Ectodermal cell (in vitro differentiated cells): ENCODE results near the gene CXorf66.
"Not testable (repeated sequence)": the region's sequence is repeated elsewhere in the genome, so short reads cannot be mapped to it uniquely, and the experiment has no call there.

Experiments used
- H3K27ac ChIP-seq: 2 replicates; pipeline ENCODE4 v1.7.0; 2013; ENCODE audit warnings: mild to moderate bottlenecking, low read depth, low read length; ENCODE audit not compliant: insufficient read depth, poor library complexity, severe bottlenecking
- H3K27me3 ChIP-seq: 2 replicates; pipeline ENCODE4 v1.7.0; 2013; ENCODE audit warnings: mild to moderate bottlenecking, low read length; ENCODE audit not compliant: insufficient read depth, control insufficient read depth, poor library complexity, severe bottlenecking
- H3K36me3 ChIP-seq: one replicate; pipeline ENCODE4 v1.7.0; 2013; ENCODE audit warnings: low read length; ENCODE audit not compliant: control insufficient read depth, insufficient read depth
- H3K4me1 ChIP-seq: one replicate; pipeline ENCODE4 v1.7.0; 2013; ENCODE audit warnings: low read length; ENCODE audit not compliant: control insufficient read depth, insufficient read depth
- H3K4me3 ChIP-seq: 2 replicates; pipeline ENCODE4 v1.7.0; 2013; ENCODE audit warnings: low read depth, low read length, control low read depth; ENCODE audit not compliant: insufficient read depth
- H3K9me3 ChIP-seq: 2 replicates; pipeline ENCODE4 v1.7.0; 2013; ENCODE audit warnings: mild to moderate bottlenecking, low read length, moderate library complexity; ENCODE audit not compliant: control insufficient read depth
- WGBS, 2 experiments: methylation state at CpG; one replicate each; pipeline ENCODE4 v1.1.7; 2013; ENCODE audit warnings: missing lambda C conversion rate in 2 of 2; 5-methylcytosine and 5-hydroxymethylcytosine counted together

The CXorf66 gene

DNA sequence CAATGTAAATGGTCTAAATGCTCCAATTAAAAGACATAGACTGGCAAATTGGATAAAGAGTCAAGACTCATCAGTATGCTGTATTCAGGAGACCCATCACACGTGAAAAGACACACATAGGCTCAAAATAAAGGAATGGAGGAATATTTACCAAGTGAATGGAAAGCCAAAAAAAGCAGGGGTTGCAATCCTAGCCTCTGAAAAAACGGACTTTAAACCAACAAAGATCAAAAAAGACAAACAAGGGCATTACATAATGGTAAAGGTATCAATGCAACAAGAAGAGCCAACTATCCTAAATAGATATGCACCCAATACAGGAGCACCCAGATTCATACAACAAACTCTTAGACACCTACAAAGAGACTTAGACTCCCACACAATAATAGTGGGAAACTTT is 4.2 kb downstream of the CXorf66 start:
- not testable (repeated sequence) for H3K27ac ChIP-seq, H3K36me3 ChIP-seq, H3K4me3 ChIP-seq, H3K4me1 ChIP-seq, H3K27me3 ChIP-seq, H3K9me3 ChIP-seq
- WGBS, 2 experiments, result 72 to 93% methylated on average over 2 of the region's 2 CpGs

- Histone ChIP-seq H3K27ac (no peak overlapping the region), H3K36me3 (no peaks in the 10 kb centered on the region), H3K4me1 (no peaks in the 10 kb centered on the region), H3K4me3 (no peak overlapping the region), H3K27me3 (no peaks in the 10 kb centered on the region), H3K9me3 (no peaks in the 10 kb centered on the region)
- 62 to 63% methylated on average over 3 of the region's 3 CpGs for WGBS, 2 experiments
Measured at GRCh38 chrX:139949703-139950102, 15.6 kb downstream of the CXorf66 start.

GRCh38 chrX:139945075-139945474 is 20.2 kb downstream of the CXorf66 start:
- H3K9me3 ChIP-seq, result no peaks in the 10 kb centered on the region
- WGBS, 2 experiments, result 90 to 100% methylated on average over 1 to 3 of the region's 3 CpGs
- no peaks in the 10 kb centered on the region for H3K36me3 ChIP-seq
- no peak overlapping the region for H3K27ac ChIP-seq
- no peak overlapping the region for H3K4me3 ChIP-seq
- no peaks in the 10 kb centered on the region for H3K27me3 ChIP-seq
- H3K4me1 ChIP-seq, result no peaks in the 10 kb centered on the region

DNA sequence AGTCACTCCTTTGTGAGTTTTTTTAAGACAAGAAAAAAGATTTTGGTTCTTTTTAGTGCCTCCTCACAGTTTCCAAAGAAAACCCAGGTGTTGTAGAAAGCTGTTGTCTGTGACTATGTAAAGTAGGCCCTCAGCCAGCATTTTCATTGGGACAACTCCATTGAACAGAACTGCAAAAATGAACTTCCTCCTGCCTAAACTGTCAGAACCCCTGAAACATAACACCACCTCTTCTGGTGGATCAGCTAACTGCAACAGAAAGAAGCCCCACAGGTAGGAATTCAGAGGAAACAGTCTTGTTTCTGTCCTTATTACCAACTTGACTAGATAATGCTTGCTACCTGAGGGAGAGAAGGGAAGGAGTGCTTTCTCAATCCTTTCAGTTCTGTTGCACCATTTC is 29.1 kb downstream of the CXorf66 start:
- Histone ChIP-seq H3K27me3 (no peaks in the 10 kb centered on the region), H3K36me3 (no peaks in the 10 kb centered on the region), H3K9me3 (no peaks in the 10 kb centered on the region), H3K27ac (no peak overlapping the region), H3K4me1 (no peaks in the 10 kb centered on the region), H3K4me3 (no peak overlapping the region)

DNA sequence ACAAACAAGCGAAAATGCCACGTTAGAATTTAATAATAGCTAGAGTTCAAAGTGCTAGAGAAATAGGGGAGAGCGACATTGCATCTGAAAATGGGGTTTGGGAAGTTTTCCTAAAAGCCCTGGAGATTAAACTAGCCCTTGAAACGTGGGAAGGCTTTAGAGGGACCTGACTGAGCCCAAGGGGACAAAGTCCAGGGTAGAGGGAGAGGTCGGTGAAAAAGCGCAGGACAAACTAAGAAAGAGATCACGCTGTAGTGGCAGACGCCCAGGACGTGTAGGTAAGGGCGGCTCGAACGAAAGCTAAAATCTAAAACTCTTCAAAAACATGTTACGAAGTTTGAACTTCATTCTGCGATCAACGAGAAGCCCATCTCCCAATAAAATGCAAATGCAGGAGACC is 31.4 kb downstream of the CXorf66 start:
- no peaks in the 10 kb centered on the region for H3K36me3 ChIP-seq
- 81 to 83% methylated on average over 15 of the region's 15 CpGs for WGBS, 2 experiments
- H3K9me3 ChIP-seq, result no peaks in the 10 kb centered on the region
- no peaks in the 10 kb centered on the region for H3K4me1 ChIP-seq
- peak overlapping the region; percentile 16 for H3K27ac ChIP-seq
- no peaks in the 10 kb centered on the region for H3K27me3 ChIP-seq
- no peak overlapping the region for H3K4me3 ChIP-seq

- H3K4me1 ChIP-seq, result no peaks in the 10 kb centered on the region
- no peaks in the 10 kb centered on the region for H3K36me3 ChIP-seq
- no peaks in the 10 kb centered on the region for H3K9me3 ChIP-seq
- H3K27me3 ChIP-seq, result no peaks in the 10 kb centered on the region
- H3K4me3 ChIP-seq, result peak within 1 kb of the TSS; percentile 49
- peak within 1 kb of the TSS; percentile 82 for H3K27ac ChIP-seq
- 3 to 5% methylated on average over 43 to 51 of the region's 52 CpGs for WGBS, 2 experiments
Measured at GRCh38 chrX:139932901-139933796, 32.2 kb downstream of the CXorf66 start, which contains the start of gene ATP11C. Gene ATP11C (minus strand): TSS chrX:139933053. CDS start chrX:139932042, 1,011 bp downstream.

DNA sequence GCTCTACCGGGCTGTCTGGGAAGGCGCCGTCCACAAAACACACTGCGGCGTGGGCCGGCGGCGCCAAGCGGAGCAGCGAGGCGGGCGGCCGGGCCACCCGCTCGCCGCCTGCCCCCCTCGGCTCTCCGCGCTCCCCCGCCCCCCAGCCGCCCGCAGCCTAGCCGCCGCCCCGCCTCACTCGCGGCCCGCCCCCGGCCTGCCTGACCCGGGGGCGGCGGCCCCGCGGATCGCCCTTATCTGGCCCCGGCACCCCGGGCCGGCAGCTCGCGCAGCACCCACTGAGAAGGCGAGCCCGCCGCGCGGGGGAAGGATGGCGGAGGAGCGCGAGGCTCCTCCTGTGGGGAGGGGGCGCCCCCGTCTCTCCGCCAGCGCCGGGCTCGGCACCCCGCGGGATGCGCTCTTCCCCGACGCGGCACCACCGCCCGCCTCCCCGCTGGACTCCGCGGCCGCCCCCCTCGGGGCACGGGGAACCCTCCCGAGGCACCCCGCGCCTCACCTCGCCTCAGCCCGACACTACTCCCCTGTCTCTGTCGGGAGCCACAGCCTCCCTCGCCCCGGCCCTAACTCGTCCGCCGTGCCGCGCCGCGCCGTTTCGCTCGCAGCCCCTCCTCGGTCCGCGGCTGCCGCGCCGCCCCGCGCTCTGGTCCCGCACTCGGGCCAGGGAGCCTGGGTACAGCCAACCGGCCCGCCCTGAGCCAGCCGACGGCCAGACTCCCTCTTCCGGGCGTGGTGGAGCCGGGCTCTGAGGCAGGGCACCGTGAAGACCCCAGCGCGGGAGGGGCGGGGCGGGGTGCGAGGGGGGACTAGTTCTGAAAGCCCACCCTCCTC is 33.0 kb downstream of the CXorf66 start:
- WGBS, 2 experiments, result 0 to 1% methylated on average over 99 to 108 of the region's 109 CpGs
- H3K4me1 ChIP-seq, result no peaks in the 10 kb centered on the region
- H3K36me3 ChIP-seq, result no peaks in the 10 kb centered on the region
- no peaks in the 10 kb centered on the region for H3K27me3 ChIP-seq
- H3K4me3 ChIP-seq, result peak overlapping the region; percentile 49
- peak overlapping the region; percentile 82 for H3K27ac ChIP-seq
- H3K9me3 ChIP-seq, result no peaks in the 10 kb centered on the region

DNA sequence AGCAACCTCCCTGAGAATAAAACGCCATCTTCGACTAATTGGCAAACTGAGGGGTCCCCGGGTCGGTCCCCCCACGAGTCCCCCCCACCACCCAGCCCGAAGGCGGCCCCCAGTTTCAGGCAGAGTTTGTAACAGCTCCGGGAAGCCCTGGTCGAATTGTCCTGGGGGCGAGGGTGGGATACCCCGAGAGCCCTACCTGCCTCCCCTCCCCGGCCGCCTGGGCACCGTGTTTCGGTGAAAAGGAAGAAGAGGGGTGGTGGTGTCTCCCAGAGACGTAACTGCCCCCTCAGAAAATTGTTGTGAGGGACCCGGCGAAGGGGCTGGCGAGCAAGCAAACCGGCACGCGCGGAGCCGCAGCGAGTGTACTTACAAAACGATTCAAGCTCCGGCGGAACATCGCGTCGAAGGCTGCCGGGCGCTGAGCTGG is 33.7 kb downstream of the CXorf66 start:
- no peaks in the 10 kb centered on the region for H3K36me3 ChIP-seq
- no peak overlapping the region for H3K27ac ChIP-seq
- no peaks in the 10 kb centered on the region for H3K27me3 ChIP-seq
- no peaks in the 10 kb centered on the region for H3K9me3 ChIP-seq
- peak overlapping the region; percentile 49 for H3K4me3 ChIP-seq
- no peaks in the 10 kb centered on the region for H3K4me1 ChIP-seq
- WGBS, 2 experiments, result 0% methylated on average over 33 of the region's 33 CpGs

DNA sequence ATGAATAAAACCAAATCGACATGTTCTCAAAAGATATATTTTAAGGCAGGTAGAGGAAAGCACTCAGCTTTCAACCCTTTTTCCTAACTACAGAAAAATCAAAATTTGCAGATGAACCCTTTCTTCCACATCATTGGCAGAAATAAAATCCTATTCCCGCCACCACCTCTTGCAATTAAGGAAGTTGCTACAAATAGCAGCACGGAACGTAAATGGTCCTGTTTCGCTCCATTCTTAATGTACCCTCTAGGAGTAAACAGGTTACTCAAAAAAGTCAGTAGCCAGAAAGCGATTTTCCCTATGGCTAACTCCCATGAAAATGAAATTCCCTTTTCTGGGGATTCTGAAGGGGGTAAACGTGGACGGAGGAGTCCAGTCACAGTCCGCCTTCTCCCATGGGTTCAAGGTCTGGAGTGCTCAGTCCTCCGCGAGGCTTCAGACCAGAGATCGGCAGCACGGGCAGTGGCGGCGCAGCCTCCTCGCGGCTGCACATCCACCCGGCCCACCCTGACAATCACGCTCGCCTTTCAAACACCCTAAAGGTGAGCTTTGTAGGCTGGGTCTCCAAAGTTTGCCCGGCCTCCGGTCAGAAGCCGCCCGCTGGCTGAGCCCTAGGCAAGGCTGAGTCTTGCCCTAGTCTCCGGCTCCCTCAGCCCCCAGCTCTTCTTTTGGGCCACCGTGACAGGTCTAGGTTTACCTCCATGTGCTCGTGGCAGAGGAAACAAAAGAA is 34.2 kb downstream of the CXorf66 start:
- Histone ChIP-seq H3K9me3 (no peaks in the 10 kb centered on the region), H3K27me3 (no peaks in the 10 kb centered on the region), H3K27ac (no peak overlapping the region), H3K36me3 (no peaks in the 10 kb centered on the region), H3K4me1 (no peaks in the 10 kb centered on the region), H3K4me3 (peak overlapping the region; percentile 49)
- 2 to 4% methylated on average over 27 of the region's 27 CpGs for WGBS, 2 experiments

DNA sequence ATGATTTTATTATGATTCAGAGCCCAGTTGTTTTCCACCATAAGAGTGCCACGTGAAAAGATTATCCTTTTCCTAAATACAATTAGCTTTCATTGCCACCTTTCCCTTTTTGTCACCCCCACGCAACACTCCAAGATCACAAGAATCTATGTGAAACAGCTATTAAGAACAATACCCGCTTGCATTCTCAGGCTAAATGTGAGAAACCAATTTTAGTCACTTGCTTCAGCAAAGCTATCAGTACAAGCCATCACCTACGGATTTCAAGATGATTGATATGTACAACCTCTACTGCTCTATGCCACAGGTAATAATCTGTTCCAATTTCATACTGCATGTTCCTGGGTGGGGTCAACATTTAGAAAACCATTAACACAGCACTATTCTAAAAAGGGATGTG is 34.9 kb downstream of the CXorf66 start:
- Histone ChIP-seq H3K27ac (no peak overlapping the region), H3K36me3 (no peaks in the 10 kb centered on the region), H3K4me3 (no peak overlapping the region), H3K27me3 (no peaks in the 10 kb centered on the region), H3K9me3 (no peaks in the 10 kb centered on the region), H3K4me1 (no peaks in the 10 kb centered on the region)
- WGBS, 2 experiments, result 60 to 68% methylated on average over 4 of the region's 4 CpGs
